ENCODE measurements around the gene USP47.

The USP47 gene, protein sequence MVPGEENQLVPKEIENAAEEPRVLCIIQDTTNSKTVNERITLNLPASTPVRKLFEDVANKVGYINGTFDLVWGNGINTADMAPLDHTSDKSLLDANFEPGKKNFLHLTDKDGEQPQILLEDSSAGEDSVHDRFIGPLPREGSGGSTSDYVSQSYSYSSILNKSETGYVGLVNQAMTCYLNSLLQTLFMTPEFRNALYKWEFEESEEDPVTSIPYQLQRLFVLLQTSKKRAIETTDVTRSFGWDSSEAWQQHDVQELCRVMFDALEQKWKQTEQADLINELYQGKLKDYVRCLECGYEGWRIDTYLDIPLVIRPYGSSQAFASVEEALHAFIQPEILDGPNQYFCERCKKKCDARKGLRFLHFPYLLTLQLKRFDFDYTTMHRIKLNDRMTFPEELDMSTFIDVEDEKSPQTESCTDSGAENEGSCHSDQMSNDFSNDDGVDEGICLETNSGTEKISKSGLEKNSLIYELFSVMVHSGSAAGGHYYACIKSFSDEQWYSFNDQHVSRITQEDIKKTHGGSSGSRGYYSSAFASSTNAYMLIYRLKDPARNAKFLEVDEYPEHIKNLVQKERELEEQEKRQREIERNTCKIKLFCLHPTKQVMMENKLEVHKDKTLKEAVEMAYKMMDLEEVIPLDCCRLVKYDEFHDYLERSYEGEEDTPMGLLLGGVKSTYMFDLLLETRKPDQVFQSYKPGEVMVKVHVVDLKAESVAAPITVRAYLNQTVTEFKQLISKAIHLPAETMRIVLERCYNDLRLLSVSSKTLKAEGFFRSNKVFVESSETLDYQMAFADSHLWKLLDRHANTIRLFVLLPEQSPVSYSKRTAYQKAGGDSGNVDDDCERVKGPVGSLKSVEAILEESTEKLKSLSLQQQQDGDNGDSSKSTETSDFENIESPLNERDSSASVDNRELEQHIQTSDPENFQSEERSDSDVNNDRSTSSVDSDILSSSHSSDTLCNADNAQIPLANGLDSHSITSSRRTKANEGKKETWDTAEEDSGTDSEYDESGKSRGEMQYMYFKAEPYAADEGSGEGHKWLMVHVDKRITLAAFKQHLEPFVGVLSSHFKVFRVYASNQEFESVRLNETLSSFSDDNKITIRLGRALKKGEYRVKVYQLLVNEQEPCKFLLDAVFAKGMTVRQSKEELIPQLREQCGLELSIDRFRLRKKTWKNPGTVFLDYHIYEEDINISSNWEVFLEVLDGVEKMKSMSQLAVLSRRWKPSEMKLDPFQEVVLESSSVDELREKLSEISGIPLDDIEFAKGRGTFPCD (N-terminal part only)

DNA sequence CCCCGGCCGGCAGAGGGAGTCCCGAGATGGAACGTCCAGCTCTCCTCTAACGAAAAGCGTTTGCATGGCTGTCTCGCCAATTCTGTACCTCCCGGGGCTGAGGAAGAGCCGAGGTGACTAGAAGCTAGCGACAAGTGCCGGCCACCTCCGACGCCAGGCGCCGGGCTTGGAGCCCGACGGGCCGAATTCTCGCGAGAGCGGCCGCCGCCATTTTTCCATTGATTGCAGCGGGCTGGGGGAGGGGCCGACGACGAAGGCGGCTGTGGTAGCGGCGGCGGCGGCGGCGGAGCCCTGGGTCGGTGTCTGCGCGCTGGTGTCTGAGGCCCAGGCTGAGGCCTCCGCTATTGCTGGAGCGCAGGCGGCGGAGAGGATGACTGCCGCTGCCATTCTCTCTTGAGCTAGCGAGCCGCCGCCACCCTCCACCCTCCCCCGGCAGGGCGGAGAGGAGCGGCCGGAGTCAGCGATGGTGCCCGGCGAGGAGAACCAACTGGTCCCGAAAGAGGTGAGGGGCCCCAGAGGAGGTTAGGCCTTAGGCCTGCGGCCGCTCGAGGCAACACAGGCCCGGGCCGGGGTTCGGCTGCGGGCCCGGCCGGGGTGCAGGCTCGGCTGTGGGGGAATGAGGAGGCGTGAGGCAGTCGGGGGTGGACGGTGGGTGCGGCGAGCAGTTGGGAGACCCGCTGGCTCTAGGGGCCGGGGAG lies at the start of gene USP47:
Gene USP47, plus strand, starts transcription at position 250 of the 698 bp plus-strand sequence. Its CDS starts 214 bp downstream, at position 464.
- no peak for DNase-seq (ENCODE audit: low read depth)

GRCh38 chr11:11793073-11793472 lies 48.7 kb upstream of the USP47 start:
- DNase-seq (ENCODE audit: low read depth): no peak

DNA sequence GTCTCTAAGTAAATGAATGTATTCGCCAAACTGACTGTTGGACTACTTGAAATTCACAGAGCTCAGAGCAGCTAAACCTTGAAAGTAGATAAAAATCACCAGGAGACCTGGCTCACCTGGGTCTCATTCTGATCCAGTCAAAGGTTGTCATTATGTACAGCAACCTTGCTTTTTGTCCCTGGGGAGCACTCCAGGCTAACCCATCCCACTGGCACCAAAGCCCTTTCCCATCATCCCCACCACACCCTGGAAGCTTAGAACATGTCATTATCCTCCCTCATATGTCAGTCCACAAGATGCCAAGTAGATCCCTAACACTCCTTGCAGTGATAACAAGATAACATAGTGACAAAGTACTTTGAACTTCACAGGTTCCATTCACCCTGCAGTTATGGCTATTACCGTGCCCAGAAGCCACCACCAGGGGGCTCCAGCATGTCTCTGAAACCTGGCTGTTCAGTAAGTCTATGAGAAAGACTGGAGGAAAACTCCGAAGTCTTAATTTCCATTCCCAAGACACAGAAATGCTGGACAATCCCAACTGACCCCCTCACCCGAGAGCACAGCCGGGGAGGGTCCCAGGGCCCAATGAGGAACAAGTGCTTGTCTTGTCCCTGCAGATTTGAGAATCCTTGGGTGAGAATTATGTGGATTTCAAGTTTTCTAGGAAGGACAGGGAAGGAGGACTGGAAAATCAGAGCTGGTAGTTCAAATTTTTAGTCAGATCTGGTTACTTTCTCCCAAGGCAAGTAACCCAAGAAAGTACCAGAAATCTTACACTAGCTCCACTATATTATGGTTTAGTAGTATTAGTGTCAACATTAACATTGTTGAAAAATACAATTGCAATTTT lies 43.0 kb upstream of the USP47 start:
- DNase-seq (ENCODE audit: low read depth): no peak

GRCh38 chr11:11805228-11805627 lies 36.5 kb upstream of the USP47 start:
- no peak for DNase-seq (ENCODE audit: low read depth)

DNA sequence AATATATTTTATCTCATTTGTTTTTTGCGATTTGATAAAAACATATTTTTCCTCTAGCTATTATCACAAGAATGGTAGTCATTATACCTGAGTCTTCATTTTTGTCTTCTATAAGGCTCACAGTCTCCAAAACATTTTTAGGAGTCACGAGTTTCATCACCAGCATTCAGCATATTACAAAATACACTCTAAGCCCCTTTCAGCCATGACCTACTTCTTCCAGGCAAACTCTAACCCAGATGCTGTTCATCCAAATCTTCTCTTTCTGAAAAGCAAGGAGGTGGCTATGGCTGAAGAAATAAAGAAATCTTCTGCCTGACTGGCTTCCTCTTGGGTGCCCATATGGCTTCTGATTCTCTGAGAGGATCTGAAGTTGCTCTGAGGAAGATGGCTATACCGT lies 35.7 kb upstream of the USP47 start:
- no peak for DNase-seq (ENCODE audit: low read depth)

DNA sequence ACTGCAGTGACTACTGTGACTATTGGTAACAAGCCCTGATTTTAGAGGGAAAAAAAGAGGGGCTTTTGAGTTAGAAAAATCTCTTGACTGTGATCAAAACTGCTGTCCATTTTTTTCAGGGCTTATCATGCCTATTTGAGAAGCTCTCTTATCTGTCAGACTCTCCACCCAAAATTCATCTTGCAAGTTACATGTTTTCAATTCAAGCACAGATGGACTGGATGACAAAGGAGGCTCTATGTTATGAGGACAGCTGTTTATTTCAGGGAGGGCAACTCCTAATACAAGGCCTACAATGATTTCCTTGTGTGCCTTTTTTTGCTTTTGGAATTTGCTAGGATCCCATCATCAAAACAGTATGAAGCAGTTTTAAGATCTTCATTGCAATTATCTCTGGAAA lies 35.2 kb upstream of the USP47 start:
- no peak for DNase-seq (ENCODE audit: low read depth)

DNA sequence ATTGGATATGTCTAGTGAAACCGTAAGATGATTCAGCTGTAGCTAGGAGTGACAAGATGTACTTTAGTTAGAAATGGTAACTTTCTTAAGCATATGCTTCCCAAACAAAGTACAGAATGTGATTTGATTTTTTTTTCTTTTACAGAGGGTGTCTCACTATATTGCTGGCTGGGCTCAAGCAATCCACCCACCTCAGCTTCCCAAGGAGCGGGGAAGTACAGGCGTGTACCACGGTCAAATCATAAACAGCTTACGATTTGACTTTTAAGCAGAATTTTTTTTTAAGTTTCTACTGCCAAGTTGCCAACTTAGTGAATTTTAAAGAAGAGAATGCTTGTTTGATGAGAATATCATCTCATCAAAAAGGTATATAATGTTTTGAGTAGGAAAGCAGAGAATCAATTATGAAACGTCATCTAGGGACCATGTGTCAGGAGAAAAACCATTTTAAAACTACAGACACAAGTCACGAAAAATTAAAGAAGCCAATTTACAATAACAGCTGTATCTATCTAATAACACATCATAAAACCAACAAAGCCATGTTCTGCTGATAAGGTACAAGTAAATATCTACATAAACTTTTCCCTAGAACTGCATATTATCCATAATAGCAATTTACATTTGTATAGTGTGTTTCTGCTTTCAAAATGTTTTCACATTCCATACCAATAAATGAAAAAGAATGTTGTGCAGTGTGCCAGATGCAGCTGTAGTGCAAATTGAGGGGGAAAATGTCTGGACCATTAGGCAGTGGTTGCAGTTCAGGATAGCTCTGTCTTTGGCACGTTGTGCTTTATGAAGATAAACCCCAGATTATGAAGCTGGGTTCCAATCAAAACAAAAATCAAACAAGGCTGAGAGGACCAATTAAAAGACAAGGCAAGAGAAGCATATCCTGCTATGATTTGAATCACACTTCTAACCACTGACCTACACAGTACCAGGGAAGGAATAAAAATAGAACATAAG lies 33.7 kb upstream of the USP47 start:
- no peak for DNase-seq (ENCODE audit: low read depth)

GRCh38 chr11:11808992-11809615 lies 32.7 kb upstream of the USP47 start:
- no peak for DNase-seq (ENCODE audit: low read depth)

DNA sequence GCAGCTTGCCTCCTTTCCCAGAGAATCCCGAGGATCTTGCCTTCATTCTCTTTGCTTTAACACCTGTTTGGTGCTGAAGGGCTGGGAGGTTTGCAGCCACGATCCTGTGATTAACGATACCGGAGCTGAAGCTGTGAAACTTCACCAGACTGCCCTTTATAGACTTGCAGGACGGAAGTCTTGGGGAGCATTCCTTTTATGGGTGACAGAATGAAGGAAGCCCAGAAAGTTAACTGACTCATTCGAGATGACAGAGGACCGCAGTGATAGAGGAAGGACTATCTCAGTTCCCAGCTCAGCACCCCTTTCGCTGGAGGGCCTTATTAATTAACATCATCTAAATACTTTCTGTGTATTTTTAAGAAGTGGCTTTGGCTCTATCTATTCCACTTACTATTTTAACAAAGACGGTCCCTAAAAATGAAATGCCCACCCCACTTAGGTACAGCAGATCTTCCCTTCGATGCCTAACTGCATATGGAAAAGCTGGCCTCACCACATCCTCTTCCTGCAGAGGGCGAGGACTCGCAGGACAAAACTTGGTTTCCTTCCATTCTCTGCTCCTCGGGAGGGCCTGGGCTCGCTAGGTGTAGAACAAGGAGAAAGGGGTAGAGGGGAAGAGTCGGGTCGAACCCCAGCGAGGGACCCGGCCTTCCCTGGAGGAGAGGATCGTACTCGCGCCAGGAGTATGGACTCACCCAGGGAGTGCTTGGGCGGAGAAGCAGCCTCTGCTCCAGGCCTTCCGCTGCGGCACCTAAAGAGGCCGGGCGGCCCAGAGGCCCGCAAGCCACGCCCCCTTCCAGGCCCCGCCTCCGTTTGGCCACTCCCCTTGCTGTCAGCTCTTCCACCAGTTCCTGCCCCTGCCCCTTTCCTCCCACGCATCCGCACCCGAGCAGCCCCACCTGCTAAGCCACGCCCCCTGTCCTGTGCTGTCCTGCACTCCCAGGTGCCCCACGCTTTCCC lies 30.7 kb upstream of the USP47 start:
- no peak for DNase-seq (ENCODE audit: low read depth)

- peak; percentile 90 for DNase-seq (ENCODE audit: low read depth)
Observed at GRCh38 chr11:11813288-11813962, 28.3 kb upstream of the USP47 start.

- DNase-seq (ENCODE audit: low read depth): no peak
Observed at GRCh38 chr11:11814614-11815452, 26.9 kb upstream of the USP47 start.

DNA sequence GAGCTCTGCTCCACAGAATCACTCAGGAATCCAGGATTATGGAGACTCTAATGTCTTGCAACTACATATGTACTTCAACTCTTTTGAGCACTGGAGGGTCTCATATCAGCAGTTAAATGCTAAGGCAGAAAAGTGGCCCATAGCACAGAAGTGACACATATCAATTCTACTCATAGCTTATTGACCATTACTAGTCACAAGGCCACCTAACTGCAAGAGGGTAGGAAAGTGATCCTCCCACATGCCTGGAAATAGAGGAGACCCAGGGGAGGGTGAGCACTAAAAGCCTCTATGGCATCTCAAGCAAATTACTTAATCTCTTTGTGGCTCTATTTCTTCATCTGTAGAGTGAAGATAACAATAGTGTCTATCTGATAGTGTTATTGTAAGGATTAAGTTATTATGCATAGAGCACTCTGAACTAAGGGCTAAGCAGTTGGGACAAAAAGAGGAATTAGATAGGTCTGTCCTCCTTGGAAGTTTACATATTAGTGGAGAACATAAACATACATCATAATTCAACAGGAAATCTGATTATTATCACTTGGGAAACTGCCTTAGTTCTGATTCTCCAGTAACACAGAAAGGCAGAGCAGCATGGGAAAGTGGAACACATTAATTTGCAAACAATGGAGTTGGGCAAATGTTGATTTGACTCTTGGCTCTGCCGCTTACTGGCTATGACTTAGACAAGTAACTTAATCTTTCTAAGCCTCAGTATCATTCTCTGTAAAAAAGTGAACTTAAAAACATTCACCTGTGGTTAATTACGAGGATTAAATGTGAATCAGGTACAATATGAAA lies 25.1 kb upstream of the USP47 start:
- no peak for DNase-seq (ENCODE audit: low read depth)

GRCh38 chr11:11817957-11818356 lies 23.8 kb upstream of the USP47 start:
- no peak for DNase-seq (ENCODE audit: low read depth)

DNA sequence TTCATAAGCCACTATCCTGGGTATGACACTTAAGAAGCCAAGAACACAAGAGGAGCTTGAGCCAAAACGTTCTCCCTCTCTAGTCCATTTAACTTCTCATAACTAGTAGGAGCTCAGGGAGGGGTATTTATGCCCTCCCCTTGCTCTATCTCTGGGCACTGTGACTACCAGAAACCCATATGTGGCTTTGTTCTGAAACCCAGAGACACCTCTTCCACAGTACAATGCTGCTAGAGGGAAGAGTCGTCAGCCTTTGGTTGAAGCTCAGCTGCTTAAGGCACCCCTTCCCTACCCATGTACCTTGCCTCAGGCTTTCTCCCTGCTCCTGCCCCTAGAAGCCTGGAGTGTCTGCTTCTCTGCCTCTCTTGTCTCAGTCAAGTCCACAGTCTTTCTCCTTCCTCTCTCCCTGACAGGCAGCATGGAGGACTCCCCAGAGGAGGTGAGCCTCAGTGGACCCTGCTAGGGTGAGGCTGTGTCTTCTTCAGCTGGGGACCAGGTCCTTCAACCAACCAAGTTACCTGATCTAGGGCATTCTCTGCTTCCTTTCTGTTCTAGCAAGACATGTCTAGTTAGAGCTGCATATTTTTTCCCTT lies 23.1 kb upstream of the USP47 start:
- DNase-seq (ENCODE audit: low read depth): no peak

- DNase-seq (ENCODE audit: low read depth): no peak
Observed at GRCh38 chr11:11821899-11822298, 19.9 kb upstream of the USP47 start.
